Tibial nerve (tissue), 4 donors: Measurements from ENCODE around the gene ETFRF1. TPM values are rescaled to one million over a fixed set of nuclear protein-coding genes. Genes with fewer than 3 reads are reported as not detected.

ENCODE experiments used
- DNase-seq, 2 donors: peaks; one replicate each; pipeline ENCODE4 v3.0.0-alpha.2; 2019; ENCODE audit warnings: low spot score in 2 of 2
- H3K27ac ChIP-seq, 4 donors: fragments of 200-600 bp; sonication (generic) in 3 of 4; one replicate each; pipeline ENCODE4 v1.5.1; 2017 to 2019; ENCODE audit warnings: mild to moderate bottlenecking in 1 of 4
- H3K27me3 ChIP-seq, 2 donors: fragments of 200-600 bp; sonication (generic) in 1 of 2; one replicate each; pipeline versions ENCODE4 v1.5.1 to v1.6.0; 2017 to 2019
- H3K36me3 ChIP-seq, 3 donors: fragments of 200-600 bp; sonication (generic); one replicate each; pipeline ENCODE4 v1.5.1; 2018 to 2019
- H3K4me1 ChIP-seq, 4 donors: fragments of 200-600 bp; sonication (generic) in 3 of 4; one replicate each; pipeline ENCODE4 v1.5.1; 2017 to 2019
- H3K4me3 ChIP-seq, 4 donors: fragments of 200-600 bp; sonication (generic) in 3 of 4; one replicate each; pipeline ENCODE4 v1.5.1; 2017 to 2019; ENCODE audit warnings: mild to moderate bottlenecking in 1 of 4, moderate library complexity in 1 of 4
- H3K9me3 ChIP-seq, 4 donors: fragments of 200-600 bp; sonication (generic) in 3 of 4; one replicate each; pipeline ENCODE4 v1.5.1; 2017 to 2019
- EP300 ChIP-seq, 2 donors: sonication (generic); formaldehyde crosslinking; IDR thresholded peaks; one replicate each; pipeline ENCODE4 v1.6.1; 2017; ENCODE audit warnings: antibody characterized with exemption in 2 of 2, mild to moderate bottlenecking in 1 of 2
- POLR2A ChIP-seq, 2 donors: fragments of 450-650 bp; IDR thresholded peaks; one replicate each; pipeline ENCODE4 v1.6.1; 2017; ENCODE audit warnings: antibody characterized with exemption in 2 of 2, mild to moderate bottlenecking in 2 of 2, moderate library complexity in 2 of 2
- WGBS, 2 donors: methylation state at CpG; one replicate each; pipeline ENCODE4 v1.1.5; 2018; 5-methylcytosine and 5-hydroxymethylcytosine counted together
- total RNA-seq, 4 donors: library from RNA; depleted of rRNA; stranded (reverse); fragments of >200 nt; gene quantifications; one replicate each; pipeline ENCODE4 v1.1.0, GENCODE V29; 2016
- TF ChIP-seq, protein P1 (sequence below), 5 experiments: fragments of 200-600 bp in 3 of 5; fragments of 450-650 bp in 2 of 5; sonication (generic) in 3 of 5; IDR thresholded peaks; one replicate each; pipeline ENCODE4 v1.5.1; 2016 to 2019; ENCODE audit warnings: antibody characterized with exemption in 5 of 5, mild to moderate bottlenecking in 3 of 5, moderate library complexity in 2 of 5

ETFRF1 gene
- total RNA-seq, 4 donors from 2014 or later: 24.0 to 54.2 (median 50.0) TPM

DNA sequence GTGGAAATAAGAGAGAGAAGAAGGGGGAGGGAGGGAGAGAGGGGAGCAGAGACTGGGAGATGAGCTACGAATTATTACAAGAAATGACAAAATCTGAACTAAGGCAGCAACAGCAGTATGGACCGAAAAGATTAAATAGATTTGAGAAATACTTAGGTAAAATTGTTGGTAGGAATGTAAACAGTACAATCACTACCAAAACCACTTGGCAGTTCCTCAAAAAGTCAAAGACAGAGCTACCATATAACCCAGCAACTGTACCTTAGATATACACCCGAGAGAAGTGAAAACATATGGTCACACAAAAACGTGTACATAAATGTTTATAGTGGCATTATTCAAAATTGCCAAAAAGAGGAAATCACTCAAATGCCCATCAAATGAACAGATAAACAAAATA, 41.6 kb downstream of the ETFRF1 start:
- no peak overlapping the region for H3K4me3 ChIP-seq

DNA sequence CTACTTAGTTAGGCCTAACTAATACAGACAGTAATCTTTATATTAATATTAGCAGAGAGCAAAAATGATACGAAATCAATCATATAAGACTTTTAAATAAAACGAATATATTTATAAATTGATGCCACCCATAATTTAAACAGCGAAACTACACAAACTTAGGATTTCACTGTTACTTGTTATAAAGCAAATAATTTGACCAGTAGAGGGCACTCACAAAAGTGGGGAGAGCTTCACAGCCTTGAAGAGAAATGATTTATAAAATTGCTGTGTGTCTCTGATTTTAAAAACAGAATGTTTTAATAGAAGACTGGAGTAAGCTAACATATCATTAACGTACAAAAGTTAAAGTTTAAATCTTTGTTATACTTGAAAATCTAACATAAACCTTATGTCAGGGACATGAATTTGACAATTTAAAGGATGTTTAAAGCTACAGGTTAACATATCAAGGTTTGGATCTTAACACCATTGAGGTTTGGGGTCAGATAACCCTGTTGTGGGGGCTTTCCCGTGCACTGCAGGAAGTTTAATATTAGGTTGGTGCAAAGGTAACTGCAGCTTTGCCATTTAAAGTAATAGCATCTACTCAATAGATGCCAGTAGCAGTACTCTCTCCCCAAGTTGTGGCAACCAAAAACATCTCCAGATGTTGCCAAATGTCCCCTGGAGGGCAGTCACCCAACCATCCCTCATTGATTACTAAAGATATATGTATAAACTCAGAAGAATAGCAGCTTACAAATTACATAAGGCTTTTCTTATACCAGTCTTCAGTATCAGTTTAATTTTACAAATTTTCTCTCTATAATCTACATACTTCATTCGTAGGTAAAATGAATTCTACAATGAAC, 46.4 kb downstream of the ETFRF1 start:
- no peak for TF ChIP-seq POLR2A (IDR thresholded peaks at IDR 0.05)
- TF ChIP-seq, protein P1, sequence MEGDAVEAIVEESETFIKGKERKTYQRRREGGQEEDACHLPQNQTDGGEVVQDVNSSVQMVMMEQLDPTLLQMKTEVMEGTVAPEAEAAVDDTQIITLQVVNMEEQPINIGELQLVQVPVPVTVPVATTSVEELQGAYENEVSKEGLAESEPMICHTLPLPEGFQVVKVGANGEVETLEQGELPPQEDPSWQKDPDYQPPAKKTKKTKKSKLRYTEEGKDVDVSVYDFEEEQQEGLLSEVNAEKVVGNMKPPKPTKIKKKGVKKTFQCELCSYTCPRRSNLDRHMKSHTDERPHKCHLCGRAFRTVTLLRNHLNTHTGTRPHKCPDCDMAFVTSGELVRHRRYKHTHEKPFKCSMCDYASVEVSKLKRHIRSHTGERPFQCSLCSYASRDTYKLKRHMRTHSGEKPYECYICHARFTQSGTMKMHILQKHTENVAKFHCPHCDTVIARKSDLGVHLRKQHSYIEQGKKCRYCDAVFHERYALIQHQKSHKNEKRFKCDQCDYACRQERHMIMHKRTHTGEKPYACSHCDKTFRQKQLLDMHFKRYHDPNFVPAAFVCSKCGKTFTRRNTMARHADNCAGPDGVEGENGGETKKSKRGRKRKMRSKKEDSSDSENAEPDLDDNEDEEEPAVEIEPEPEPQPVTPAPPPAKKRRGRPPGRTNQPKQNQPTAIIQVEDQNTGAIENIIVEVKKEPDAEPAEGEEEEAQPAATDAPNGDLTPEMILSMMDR (IDR thresholded peaks at IDR 0.05): peak; percentile 51 to 67 (median 63)
- no peak for TF ChIP-seq EP300 (IDR thresholded peaks at IDR 0.05)
- Histone ChIP-seq H3K27me3 (no peaks in the 10 kb centered on the region), H3K4me1 (peaks cover 0 to 20% (median 0%) of the 10 kb centered on the region in 4 donors), H3K4me3 (no peak overlapping the region), H3K9me3 (no peaks in the 10 kb centered on the region), H3K27ac (peak overlapping the region in 1 of 4 donors; percentile 56), H3K36me3 (peaks cover 0 to 20% (median 0%) of the 10 kb centered on the region in 3 donors)
- DNase-seq: no peak
- WGBS, 2 donors: 32 to 34% methylated on average over 6 of the region's 6 CpGs

More for the DNA sequence above, 41.6 kb downstream of the ETFRF1 start:
- Histone ChIP-seq H3K9me3 (no peaks in the 10 kb centered on the region), H3K36me3 (peaks cover 0 to 22% (median 0%) of the 10 kb centered on the region in 3 donors), H3K27me3 (no peaks in the 10 kb centered on the region), H3K4me1 (peaks cover 0 to 13% (median 0%) of the 10 kb centered on the region in 4 donors), H3K27ac (no peak overlapping the region)
- DNase-seq: no peak
- TF ChIP-seq, protein P1 (IDR thresholded peaks at IDR 0.05): no peak
- TF ChIP-seq POLR2A (IDR thresholded peaks at IDR 0.05) (no peak), EP300 (IDR thresholded peaks at IDR 0.05) (no peak)
- 86 to 89% methylated on average over 4 of the region's 4 CpGs for WGBS, 2 donors

DNA sequence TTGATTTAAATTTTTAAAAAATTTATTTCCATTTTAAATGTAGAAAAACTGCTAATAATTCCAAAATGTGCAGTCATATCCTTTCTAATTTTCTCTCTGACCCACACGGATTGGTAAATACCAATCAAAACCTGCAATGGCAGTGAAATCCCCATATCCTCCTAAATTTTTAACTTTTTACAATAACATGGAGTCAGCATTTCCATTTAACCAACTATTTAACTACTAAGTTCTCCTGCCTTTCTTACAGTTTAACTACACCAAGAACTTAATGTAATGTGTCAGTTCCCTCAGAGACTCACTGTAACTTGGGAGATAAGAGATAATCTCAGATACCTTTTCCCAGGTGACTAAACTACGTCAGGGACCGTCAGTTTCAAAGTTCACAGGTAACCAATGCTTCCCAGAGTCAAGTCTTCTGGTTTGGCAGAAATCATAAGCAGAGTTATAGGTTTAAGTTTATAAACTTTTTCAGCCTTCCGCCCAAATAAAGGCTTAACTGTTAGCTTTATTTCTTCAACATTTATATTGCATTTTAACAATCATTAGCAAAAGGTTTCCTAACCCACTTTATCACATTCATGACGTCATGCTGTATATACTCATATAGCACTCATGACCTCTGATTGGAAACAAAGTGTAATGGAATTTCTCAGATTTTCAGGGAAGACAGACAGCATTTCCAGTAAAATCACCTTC, 48.1 kb downstream of the ETFRF1 start:
- H3K36me3 ChIP-seq: peaks cover 0 to 14% (median 0%) of the 10 kb centered on the region in 3 donors
- no peak overlapping the region for H3K27ac ChIP-seq
- no peaks in the 10 kb centered on the region for H3K9me3 ChIP-seq
- peaks cover 0 to 22% (median under 1%) of the 10 kb centered on the region in 4 donors for H3K4me1 ChIP-seq
- no peak overlapping the region for H3K4me3 ChIP-seq
- no peak for TF ChIP-seq EP300 (IDR thresholded peaks at IDR 0.05)
- TF ChIP-seq, protein P1 (IDR thresholded peaks at IDR 0.05): no peak
- no peak for TF ChIP-seq POLR2A (IDR thresholded peaks at IDR 0.05)
- WGBS, 2 donors: 72 to 76% methylated on average over 5 of the region's 5 CpGs
- no peak for DNase-seq
- H3K27me3 ChIP-seq: no peaks in the 10 kb centered on the region

DNA sequence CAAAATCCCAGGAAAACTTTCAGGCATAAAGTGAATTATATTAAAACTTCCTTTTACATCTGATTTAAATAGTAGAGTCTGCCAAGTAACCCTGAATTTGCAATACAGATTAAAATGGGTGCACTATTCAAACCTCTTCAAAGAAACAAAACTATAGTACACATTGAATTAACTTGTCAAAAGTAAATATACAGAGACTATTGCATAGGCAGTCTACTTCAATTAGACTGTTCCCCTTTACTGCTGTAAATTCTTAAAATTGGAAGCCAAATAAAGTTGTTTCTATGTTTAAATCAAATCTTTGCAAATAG, 48.6 kb downstream of the ETFRF1 start:
- Histone ChIP-seq H3K9me3 (no peaks in the 10 kb centered on the region), H3K4me1 (peaks cover 0 to 27% (median 2%) of the 10 kb centered on the region in 4 donors), H3K36me3 (peaks cover 0 to 14% (median 0%) of the 10 kb centered on the region in 3 donors), H3K27me3 (no peaks in the 10 kb centered on the region), H3K4me3 (no peak overlapping the region), H3K27ac (no peak overlapping the region)
- TF ChIP-seq POLR2A (IDR thresholded peaks at IDR 0.05) (no peak), EP300 (IDR thresholded peaks at IDR 0.05) (no peak)
- DNase-seq: no peak

DNA sequence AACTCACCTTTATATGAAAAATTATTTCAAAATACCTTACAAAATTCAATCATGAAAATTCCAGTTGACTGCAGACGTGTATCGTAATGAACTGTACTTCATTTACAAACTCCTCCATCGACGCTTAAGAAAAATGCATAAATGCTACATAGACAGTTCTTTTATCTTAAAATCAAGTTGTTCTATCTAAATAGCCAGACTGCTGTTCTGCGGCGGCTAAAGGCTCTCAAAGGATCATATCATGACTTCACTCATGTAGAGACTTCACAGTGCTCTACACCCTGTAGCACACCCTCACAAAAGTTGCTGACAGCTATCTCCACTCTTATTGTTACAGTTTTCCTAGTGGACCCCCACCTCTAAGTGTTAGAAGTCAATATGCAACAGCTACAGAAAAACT, 50.5 kb downstream of the ETFRF1 start:
- Histone ChIP-seq H3K4me1 (peaks cover 0 to 38% (median 8%) of the 10 kb centered on the region in 4 donors), H3K9me3 (no peaks in the 10 kb centered on the region), H3K4me3 (no peak overlapping the region), H3K36me3 (peaks cover 0 to 8% (median 0%) of the 10 kb centered on the region in 3 donors), H3K27ac (no peak overlapping the region), H3K27me3 (no peaks in the 10 kb centered on the region)
- WGBS, 2 donors: 88 to 89% methylated on average over 6 of the region's 6 CpGs
- TF ChIP-seq POLR2A (IDR thresholded peaks at IDR 0.05): no peak
- no peak for TF ChIP-seq EP300 (IDR thresholded peaks at IDR 0.05)
- TF ChIP-seq, protein P1 (IDR thresholded peaks at IDR 0.05): no peak
- no peak for DNase-seq
